AG04450 (cell line): ENCODE results near the gene PAPOLA. TPM values are rescaled to one million over a fixed set of nuclear protein-coding genes. Genes with fewer than 3 reads are reported as not detected.

Source experiments
- CTCF ChIA-PET: fragments of 300-600, 350-600 bp; formaldehyde crosslinking; extraction: SDS; loops from one replicate; lab custom pipeline; 2022; ENCODE audit warnings: antibody characterized with exemption, inconsistent platforms; lab: Charles Lee
- POLR2A ChIA-PET: fragments of 350-600 bp; formaldehyde crosslinking; extraction: SDS; loops from one replicate; lab custom pipeline; 2021; ENCODE audit warnings: antibody characterized with exemption, inconsistent platforms; lab: Yijun Ruan, JAX
- DNase-seq: peaks from one replicate; pipeline ENCODE4 v3.0.0-alpha.2; 2011; ENCODE audit warnings: low read depth, low spot score
- H3K27ac ChIP-seq: one replicate; pipeline ENCODE4 v1.5.1; 2012; ENCODE audit warnings: low read depth, low read length, control low read depth
- H3K27me3 ChIP-seq: one replicate; pipeline ENCODE4 v1.6.0; 2012; ENCODE audit warnings: low read length; ENCODE audit not compliant: control insufficient read depth, insufficient read depth
- H3K4me3 ChIP-seq: 2 replicates; pipeline ENCODE4 v1.5.1; 2011; ENCODE audit warnings: mild to moderate bottlenecking, low read depth, low read length, control low read depth
- H3K9me3 ChIP-seq: 2 replicates; pipeline ENCODE4 v1.5.1; 2012; ENCODE audit warnings: low read length; ENCODE audit not compliant: control insufficient read depth, insufficient read depth
- CTCF ChIP-seq: IDR thresholded peaks from 2 replicates; pipeline ENCODE4 v1.5.1; 2011; ENCODE audit warnings: low read depth, low read length, control low read depth, inconsistent platforms
- polyA plus RNA-seq: library from polyadenylated mRNA; depleted of rRNA; stranded (reverse); fragments of >200 nt; gene quantifications from 2 replicates; pipeline ENCODE4 v1.2.3, GENCODE V29; 2011

Gene PAPOLA
- polyA plus RNA-seq, 1 experiment, result 191 TPM

DNA sequence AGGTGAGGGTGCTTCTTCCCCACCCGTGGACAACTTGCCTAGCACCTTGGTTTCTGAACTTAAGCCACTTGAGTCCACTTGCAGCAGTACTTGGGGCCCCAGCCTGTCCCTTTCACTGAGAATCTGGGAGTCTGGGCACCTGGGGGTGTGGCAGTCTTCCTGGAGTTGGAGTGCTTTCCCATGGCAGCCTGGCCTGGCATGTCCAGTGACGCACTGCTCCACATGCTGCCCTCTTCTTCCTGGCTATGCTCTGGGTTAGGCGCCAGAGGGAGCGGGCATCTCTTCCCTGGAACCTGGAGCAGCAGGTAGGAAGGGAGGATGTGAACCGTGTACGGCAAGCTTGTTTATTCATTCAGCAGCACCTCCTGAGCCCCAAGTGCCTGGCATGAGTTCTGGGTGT, 76.4 kb downstream of the PAPOLA start:
- CTCF ChIA-PET, result interaction anchor here (6.1 kb wide), 1 partner anchor 11 kb away, joined by 43 read pairs; no protein-coding TSS in a partner anchor
- Histone ChIP-seq H3K9me3 (no peaks in the 10 kb centered on the region; the same call in 1 of the 2 replicates), H3K4me3 (no peak overlapping the region), H3K27me3 (peaks cover 7% of the 10 kb centered on the region), H3K27ac (no peak overlapping the region)
- POLR2A ChIA-PET, result no interaction called here
- no peak for TF ChIP-seq CTCF
- no peak for DNase-seq

- TF ChIP-seq CTCF, result no peak
- DNase-seq, result no peak
- POLR2A ChIA-PET, result no interaction called here
- H3K9me3 ChIP-seq, result no peaks in the 10 kb centered on the region; the same call in 1 of the 2 replicates
- no peak overlapping the region for H3K4me3 ChIP-seq
- CTCF ChIA-PET, result interaction anchor here (6.1 kb wide), 1 partner anchor 12 kb away, joined by 43 read pairs; no protein-coding TSS in a partner anchor
- no peak overlapping the region for H3K27ac ChIP-seq
- H3K27me3 ChIP-seq, result peaks cover 14% of the 10 kb centered on the region
Measured at GRCh38 chr14:96579358-96579757, 77.2 kb downstream of the PAPOLA start.

DNA sequence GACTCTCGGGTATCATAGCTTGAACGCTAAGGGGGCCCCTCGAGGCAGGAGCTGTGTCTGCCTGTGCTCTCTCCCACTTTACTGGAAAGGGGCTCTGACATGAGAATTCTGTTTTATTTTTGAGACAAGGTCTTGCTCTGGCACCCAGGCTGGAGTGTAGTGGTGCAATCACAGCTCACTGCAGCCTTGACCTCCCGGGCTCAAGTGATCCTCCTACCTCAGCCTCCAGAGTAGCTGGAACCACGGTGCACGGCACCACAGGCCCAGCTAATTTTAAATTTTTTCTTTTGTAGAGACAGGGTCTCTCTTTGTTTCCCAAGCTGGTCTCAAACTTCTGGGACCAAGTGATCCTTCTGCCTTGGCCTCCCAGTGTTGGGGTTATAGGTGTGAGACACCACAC, 77.7 kb downstream of the PAPOLA start:
- Histone ChIP-seq H3K27me3 (peaks cover 19% of the 10 kb centered on the region), H3K9me3 (no peaks in the 10 kb centered on the region; the same call in 1 of the 2 replicates), H3K27ac (no peak overlapping the region), H3K4me3 (no peak overlapping the region)
- TF ChIP-seq CTCF, result no peak
- POLR2A ChIA-PET, result no interaction called here
- no peak for DNase-seq
- CTCF ChIA-PET, result interaction anchor here (2.1 to 6.1 kb wide), 2 partner anchors 12 to 161 kb away, joined by 7 to 43 read pairs; no protein-coding TSS in a partner anchor

DNA sequence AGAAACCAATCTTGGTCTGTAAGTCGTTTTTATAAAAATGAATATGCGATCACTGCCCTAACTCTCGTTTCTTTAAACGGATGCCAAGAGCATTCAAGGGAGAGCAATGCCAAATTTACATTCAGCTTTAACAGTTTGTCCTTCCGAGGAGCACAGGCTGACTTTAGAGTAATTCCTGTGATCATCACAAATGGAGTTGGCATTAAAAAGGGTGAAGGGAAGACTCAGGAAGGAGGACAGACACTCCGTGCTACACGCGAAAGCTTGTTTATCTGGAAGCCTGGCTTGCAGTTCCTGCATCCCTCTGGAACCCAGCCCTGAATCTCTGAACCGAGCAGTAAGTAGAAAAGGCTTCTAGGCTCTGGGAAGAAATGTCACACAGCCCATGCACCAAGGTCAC, 78.4 kb downstream of the PAPOLA start:
- no peaks in the 10 kb centered on the region; the same call in 1 of the 2 replicates for H3K9me3 ChIP-seq
- ChIA-PET CTCF (interaction anchor here (2.1 to 6.1 kb wide), 2 partner anchors 13 to 161 kb away, joined by 7 to 43 read pairs; no protein-coding TSS in a partner anchor), POLR2A (no interaction called here)
- H3K27ac ChIP-seq, result no peak overlapping the region
- H3K4me3 ChIP-seq, result no peak overlapping the region
- no peak for TF ChIP-seq CTCF
- DNase-seq, result no peak
- peaks cover 26% of the 10 kb centered on the region for H3K27me3 ChIP-seq

GRCh38 chr14:96581026-96581425, 78.8 kb downstream of the PAPOLA start:
- TF ChIP-seq CTCF, result no peak

More at GRCh38 chr14:96581026-96581425, 78.8 kb downstream of the PAPOLA start:
- Histone ChIP-seq H3K27ac (no peak overlapping the region), H3K4me3 (no peak overlapping the region), H3K27me3 (peaks cover 30% of the 10 kb centered on the region), H3K9me3 (no peaks in the 10 kb centered on the region; the same call in 1 of the 2 replicates)
- DNase-seq, result no peak
- POLR2A ChIA-PET, result no interaction called here
- CTCF ChIA-PET, result interaction anchor here (2.1 to 6.1 kb wide), 2 partner anchors 13 to 160 kb away, joined by 7 to 43 read pairs; no protein-coding TSS in a partner anchor
